GM21576 (cell line): ENCODE measurements around the gene OXER1.

Experiments used
- ATAC-seq: cut with Tn5 transposase; IDR thresholded peaks from one replicate; pipeline ENCODE4 v1.9.1; 2021; ENCODE audit warnings: mild to moderate bottlenecking, moderate library complexity; ENCODE audit not compliant: unreplicated experiment

OXER1 gene

DNA sequence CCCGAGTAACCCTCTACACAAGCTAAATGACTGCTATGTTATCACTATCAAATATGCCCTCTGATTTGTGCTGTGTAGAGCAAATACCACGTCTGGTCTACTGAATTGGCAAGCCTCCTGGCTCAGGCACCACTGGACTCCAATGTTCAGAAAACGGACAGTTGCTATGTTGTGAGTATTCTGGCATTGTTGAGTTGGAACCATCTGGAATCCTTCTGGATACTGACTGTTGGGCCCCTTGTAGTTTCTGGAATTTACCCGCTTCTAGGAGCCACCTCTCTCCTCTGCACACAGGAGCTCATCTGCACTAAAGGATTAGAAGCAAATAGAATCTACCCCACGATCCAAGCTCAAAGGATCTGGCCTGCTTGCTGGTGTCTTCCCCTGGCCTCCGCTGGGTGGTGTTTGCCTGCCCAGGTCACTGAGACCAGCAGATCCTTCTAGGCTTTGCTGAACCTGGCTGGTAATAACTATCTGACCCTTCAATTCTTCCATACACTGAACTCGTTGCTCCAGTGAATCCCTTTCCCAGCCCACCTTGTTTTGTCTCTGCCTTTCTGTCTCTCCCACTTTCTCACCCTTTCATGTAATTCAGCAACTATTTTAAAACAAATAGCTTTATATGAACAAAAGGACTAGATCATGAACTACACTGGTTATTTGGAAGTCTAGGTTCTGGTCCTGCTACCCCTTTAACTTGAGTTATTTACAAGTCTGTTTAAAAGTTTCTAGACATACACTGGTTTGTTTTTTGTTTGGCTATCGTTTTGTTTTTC, 30.5 kb upstream of the OXER1 start:
- ATAC-seq = no peak

DNA sequence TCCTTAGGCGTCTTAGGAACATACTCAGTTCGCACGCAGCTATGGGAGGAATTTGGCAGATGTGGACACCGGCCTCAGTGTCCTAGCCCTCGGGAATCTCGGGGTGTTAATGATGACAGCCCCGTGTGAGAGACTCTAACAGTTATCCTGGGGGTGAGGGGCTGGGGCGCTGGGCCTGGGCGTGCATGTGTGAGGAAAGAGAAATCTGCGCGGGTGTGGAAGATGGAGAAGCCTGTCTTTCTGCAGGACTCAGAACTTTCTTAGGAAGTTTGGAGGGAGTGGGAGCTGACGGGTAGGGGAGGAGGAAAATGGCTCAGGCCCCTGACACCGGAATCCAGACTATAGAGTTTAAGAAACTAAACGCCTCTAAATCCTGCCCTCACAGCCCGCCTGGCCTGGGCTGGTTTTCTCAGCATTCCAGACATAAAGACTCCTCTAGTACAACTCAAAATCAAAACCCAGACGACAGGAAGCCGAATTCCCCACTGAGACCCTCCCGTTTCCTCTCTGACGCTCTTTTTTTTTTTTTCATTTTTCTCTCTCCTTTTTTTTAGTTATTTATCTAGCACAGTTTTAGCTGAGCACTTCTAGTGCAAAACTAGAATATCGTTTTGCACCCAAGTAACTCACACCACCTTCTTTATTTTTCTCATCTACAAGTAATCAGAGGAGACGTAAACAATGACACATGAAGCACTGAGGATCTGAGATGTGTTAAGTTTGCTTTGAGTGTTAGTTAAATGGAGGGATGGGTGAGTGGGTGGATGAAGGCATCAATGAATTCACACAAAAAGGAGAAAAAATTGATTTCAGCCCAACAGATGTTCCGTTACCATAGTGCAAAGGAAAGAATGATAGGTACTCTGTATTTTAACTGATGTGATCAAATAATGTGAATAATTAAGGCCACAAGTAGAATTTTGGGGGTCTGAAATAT, 29.7 kb upstream of the OXER1 start:
- ATAC-seq = no peak

DNA sequence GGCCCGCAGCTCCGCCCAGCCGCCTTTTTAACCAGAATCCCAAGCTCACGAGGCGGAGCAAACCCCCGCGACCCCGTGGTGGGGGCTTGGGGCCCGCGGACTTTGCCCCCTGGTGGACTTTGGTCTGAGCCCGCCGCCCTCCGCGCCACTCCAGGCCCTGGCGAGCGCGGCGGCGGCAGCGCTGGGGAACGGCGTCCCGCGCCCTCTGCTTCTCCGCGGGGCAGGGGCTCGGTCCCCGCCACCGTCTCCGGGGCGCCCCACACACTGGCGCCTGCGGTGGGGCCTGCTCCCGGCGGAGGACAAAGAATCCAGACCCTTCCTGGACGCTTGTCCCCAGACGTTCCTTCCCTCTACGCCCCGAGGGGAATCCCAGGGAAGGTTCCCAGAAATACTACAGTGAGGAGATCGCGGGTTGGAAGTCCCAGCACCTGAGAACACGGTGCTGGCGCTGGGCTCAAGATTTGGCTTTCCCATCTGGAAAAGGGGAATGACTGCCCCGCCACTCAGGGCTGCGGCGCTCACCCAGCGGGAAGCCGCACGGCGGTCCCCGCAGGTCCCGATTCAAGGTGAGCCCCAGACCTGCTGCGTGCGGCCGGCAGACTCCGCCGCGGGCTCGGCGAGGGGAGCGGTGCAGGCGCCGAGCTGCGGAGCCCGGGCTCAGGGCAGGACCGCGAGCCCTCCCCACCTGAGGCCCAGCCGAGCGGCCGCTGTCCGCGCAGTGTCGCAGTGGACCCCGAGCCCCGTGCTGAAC, 28.8 kb upstream of the OXER1 start, which contains the start of gene HAAO:
Gene HAAO (minus strand): TSS at position 1 of the 751 bp plus-strand sequence. CDS start 47 bp downstream, outside the sequence.
- ATAC-seq = peak; percentile 29

DNA sequence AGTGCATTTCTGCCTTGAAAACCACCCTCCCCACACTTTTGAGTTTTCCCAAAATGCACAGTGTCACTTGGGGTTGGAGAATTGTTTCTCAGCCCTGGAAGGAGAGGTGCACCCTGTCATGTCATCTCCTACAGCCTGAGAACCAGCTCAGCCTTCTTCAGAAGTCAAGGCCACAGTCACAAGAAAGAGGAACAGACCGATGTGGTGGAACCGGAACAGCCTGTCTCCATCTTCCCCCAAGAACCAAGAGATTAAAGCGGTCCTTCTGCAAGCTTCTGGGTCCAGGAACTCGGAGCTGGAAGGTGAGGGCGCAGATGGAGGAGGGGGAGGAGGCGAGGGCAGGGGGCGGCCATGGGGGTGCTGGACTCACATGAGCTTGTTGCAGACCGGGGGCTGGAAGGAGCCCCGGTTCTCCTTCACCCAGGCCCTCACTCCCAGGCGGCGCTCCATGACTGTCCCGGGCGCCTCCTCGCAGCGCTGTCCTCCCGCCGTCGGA, 28.2 kb upstream of the OXER1 start:
- peak; percentile 3 for ATAC-seq

DNA sequence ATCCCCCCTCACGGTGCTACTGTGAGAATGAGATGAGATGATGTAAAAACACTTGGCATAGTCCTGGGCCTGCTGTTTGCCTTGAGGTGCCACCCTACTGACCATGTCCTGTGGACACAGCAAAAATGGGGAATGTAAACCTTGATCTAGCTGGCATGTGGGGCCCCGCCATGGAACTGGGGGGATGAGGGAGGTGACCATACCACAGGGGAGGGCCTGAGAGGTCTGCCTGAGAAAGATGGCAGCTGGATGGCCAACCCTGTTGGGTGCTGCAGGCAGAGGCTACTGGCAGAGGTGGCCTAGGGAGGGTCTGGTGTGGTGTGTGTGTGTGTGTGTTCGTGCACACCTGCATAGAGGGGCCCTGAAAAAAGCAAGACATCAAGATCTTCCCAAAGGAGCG, 27.7 kb upstream of the OXER1 start:
- no peak for ATAC-seq

DNA sequence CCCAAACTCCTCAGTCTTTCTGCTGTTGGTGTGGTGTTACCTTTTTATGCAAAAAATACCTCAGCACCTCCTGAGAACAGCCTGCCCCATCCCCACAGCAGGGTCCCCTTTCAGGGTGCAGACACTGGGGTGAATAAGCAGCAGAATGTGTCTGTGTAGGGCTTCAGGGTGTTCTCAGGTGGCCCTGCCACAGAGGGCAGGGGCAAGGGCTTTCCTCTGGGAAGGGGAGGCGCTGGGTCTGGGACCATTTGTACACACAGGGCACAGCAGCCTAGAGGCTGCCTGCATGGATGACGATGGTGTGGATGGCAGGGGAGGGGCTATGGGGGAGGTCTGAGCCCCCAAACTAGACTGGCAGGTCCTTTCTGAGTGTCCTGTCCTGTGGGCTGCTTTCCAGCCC, 25.8 kb upstream of the OXER1 start:
- no peak for ATAC-seq

DNA sequence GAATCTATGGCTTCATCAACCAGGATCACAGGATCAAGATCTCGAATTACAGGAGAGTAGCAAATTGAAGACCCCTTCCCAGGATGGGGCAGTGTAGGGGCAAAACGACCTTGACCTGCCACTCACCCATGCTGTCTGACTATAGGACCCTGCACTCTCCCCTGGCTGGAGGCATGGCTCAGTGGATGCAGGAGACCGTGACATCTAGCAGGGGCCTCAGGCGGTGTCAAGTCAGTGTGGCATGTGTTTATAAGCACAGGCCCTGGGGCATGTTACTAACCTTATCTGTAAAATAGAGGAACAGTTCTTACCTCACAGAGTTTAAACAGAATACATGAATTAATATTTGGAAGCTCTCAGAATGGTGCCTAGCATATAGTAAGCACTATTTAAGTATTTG, 24.9 kb upstream of the OXER1 start:
- no peak for ATAC-seq

DNA sequence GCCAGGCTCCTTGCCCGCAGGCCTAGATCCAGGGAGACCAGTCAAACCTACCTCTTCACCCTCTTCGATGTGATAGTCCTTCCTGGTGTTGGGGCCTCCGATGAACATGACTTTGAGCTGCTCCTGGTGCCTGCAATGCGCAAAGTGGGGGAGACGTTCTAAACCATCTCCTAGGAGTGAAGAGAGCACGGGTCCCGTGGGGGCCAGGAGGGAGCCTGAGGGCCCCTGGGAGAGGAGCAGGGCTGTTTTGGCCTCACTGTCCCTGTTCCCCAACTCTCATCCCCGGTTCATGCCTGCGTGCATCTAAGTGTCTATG, 24.5 kb upstream of the OXER1 start:
- no peak for ATAC-seq

DNA sequence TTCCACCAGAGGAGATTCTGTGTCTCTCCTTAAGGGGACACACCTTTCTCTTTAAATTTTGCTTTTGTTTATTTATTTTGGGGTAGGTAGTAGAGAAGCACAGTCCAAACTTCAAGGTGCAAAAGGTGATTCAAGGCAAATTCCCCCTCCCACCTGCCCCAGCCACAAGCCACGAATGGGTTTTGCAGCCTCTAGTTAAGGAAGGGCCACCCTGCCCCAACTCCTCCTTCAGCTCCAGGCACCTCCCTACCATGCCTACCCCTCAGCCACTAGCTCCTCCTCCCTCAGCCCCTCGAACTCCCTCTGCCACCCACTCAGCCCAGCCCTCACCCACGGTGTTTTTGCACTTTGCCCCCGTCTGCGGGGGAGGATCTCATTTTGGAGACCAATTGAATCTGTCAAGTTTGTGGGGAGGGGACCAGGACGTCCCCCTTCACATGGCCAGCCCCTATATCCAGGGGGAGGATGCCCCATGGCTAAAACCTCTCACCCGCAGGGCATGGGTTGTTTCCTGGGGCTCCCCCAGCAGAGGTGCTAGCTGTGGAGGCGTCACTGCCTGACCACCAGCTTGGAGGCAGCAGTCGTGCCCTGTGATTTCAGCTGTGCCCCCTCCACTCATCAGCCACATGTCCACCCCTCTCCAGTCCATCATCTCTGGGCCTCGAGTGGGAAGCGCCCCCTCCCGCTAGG, 24.0 kb upstream of the OXER1 start:
- ATAC-seq = no peak

DNA sequence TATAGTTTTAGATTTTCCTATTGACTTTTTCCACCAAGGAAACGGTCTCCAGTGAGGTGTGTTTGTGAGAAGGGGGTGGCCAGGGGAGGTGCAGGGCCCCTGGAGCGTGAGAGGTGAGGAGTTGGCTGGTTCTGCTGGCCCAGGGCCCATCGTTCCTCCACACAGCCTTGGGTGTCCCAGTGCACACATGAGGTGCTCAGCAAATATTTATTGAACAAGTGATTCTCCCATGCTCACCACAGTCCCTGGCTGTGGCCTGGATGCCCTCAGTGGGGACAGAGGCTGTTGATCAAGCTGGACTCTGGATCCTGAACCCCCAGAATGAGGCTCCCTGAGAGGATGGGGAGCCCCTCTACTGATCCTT, 23.5 kb upstream of the OXER1 start:
- no peak for ATAC-seq

DNA sequence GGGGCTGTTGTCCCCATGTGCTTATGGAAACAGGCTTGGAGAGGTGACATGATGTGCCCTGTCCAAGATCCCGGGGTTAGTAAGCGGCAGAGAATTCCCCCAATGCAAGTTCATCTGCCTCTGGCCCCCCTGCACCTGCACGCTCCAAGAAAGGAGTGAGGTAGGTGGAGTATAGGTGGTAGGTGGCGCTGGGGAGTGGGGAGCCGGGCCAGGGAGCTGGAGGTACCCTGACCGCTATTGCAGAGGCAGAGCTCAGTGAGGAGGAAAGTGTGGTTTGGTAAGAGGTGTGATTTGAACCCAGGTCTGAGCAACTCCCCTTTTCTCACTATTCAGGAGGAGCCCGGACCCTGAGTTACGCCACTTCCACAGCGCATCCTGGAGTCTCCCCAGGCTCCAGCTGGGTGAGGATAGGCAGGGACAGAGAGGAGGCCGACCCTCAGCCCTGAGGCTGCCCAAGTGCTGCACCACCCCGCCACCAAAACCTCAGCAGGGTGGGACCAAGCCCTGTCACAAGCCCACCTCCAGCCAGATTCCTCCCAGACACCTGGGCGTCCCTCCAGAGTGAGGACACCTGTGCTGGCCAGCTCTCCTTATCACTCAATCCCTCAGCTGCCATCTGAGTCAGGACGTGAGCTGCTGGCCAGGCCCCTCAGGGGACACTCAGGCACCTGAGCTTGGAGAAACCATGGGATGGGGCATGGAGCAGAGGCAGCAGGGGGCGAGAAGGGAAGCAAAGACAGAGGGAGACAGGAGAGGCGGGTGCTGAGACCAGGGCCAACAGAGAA, 22.8 kb upstream of the OXER1 start:
- ATAC-seq = no peak

DNA sequence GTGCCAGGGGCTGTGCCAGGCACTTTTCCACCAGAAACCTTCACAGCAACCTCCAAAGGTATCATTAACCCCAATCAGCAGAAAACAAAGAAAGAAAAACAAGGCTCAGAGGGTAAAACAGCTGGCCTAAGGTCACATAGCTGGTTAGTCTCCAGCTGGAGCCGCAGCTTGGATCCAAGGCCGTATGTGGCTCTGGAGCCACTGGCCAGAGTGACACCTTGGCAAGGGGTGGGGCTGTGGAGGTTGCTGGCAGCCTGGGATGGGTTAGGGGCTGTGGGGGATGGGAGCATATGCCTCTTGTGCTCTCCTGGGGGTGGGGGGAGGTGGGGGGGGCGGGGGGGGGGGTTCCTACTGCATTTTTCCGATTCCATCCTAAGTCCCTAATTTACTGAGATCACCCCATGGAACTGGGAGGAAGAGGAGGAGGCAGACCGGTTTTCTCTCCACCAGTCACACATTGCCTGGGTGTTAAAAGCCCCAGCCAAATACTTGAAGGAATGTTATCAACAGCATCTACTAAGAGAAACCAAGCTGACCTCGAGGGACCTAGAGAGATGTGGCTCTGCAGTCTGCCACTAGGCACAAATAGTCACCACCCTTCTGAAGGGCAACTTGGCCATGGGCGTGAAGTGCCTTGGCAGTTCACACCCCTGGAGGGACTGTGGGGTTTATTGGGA, 20.4 kb upstream of the OXER1 start:
- no peak for ATAC-seq

DNA sequence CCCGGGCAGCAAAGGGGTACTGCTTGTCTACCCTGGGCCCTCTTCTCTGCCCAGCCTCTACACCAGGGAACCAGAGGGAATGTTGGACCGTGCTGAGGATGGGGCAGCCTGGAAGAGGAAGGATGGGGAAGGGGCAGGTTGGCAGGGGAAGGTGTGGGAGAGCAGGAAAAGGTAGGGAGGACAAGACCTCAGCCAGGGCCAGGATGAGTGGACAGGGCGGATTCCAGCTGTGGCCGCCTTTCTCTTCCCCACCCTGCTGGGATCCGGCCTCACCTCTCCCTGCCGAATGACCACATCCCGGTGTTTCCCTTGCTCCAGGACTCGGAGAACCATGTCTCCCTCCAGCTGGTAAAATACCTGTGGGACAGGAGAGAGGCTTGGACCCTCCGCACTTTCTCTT, 19.6 kb upstream of the OXER1 start:
- no peak for ATAC-seq

DNA sequence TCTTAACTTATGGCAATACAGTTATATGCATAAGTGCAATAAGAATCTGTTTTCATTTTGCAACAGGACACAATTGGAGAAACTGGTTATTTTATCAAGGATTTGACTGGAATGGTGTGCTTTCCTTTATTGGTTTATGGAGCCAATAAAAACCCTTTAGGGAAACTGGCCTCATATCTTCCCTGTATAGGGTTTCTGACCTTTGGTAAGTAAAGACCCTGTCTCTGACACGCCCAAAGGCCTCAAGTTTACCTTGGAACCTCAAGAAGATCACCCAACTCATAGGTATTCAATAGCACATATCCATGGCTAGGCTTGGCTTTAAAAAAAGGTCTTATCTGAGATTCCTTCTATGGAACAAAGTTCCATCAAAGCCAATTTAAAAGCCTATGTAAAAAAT, 17.2 kb upstream of the OXER1 start:
- no peak for ATAC-seq

DNA sequence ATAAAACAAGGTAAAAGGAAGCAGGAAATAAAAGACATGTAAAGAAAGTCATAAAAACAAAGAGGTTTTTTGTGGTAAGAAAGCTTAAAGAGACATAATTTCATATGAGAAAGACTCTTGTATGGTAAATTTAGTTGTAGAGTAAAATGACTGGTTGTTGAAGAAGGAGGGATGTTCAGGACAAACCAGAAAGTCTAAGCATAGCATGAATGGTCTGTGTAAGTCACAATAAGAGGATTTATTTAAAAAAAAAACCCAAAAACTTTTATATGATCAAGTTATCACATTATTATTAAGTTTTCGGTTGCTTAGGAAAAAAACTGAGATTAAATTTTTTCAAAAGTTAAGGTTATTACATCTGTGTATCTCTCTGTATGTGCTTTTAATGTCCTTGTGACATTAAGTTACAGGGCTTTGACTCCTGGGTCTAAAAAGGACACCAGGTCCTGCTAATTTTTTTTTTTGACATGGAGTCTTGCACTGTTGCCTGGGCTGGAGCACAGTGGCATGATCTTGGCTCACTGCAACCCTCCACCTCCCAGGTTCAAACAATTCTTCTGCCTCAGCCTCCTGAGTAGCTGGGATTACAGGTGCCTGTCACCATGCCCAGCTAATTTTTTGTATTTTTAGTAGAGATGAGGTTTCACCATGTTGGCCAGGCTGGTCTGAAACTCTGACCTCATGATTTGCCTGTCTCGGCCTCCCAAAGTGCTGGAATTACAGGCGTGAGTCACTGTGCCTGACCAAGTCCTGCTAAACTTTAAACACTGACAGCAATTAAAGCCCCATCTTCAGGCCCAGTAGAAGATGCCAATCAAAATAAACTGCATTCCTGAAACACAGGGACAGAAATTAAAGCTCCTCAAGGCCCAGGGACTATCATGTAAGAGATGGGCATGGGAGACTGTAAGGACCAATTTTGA, 14.2 kb upstream of the OXER1 start:
- no peak for ATAC-seq

DNA sequence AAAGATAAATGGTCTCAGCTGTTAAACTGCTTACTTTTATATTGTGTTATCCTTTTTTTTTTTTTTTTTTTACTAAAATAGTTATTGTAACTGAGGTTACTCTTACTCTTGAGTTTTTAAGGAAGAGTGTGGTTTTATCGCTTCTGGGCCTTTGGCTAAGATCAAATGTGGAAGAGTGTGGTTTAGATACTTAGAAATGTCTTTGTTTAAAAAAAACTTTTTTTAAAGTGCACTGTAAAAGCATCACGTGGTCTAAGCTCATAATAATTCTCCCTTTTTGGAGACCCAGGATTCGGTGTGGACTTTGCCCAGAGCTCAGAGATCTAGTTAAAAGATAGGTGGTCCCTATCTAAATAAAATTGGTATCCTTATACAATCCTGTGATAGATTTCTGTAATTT, 11.9 kb upstream of the OXER1 start:
- no peak for ATAC-seq

DNA sequence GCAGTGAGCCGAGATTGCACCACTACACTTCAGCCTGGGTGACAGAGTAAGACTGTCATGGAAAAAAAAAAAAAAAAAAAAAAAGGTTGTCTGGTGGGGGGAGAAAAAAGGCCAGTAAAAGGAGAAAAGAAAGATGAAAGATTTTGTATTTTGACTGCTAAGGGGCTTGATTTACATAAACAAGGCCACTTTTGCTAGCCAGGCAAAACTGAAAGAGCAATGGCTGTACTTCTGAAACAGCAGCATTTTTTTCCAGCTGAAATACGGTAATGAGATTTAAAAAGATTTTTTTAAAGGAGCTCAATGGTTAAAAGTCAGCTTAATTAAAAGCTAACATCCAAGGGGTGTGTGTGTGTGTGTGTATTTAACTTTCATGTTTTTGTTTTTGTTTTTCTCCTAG, 11.3 kb upstream of the OXER1 start:
- ATAC-seq = peak; percentile 46

DNA sequence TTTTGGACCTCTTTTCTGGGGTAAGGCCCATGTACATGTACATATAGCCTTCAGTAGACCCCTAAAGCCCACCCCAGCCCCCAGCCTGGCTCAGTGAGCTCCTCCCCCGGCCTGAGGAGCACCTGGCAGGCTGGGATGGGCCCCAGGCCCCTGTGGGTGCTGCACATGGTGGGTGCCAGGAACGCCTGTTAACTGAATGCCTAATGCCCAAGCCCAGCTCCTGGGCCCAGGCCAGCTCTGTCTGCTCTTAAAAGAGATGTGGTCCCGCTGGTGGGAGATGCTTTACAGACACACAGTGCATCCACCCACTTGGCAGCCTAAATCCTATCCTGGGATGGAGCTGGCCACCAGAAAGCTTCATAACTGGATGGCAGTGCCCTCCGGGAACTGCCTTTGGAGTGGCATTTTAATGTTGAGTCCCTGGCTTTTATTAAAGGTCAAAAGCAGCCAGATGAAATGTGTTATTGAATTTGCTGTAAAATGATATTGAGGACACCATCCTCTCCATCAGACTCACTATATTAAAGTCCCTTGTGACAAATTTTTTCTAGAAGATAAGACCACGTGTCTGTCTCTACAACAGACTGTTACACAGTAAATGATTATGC, 7.7 kb upstream of the OXER1 start:
- ATAC-seq = no peak
